AG08396 (cell line): ENCODE data around the gene HEXD.
A peak's percentile ranks its signal among the peaks of the same experiment; 100 is the strongest.
"Not testable (repeated sequence)": the region's sequence is repeated elsewhere in the genome, so short reads cannot be mapped to it uniquely, and the experiment has no call there.

Source experiments
- DNase-seq: peaks from one replicate; pipeline ENCODE4 v3.0.0; 2012; ENCODE audit warnings: low spot score, mixed read lengths

HEXD gene

DNA sequence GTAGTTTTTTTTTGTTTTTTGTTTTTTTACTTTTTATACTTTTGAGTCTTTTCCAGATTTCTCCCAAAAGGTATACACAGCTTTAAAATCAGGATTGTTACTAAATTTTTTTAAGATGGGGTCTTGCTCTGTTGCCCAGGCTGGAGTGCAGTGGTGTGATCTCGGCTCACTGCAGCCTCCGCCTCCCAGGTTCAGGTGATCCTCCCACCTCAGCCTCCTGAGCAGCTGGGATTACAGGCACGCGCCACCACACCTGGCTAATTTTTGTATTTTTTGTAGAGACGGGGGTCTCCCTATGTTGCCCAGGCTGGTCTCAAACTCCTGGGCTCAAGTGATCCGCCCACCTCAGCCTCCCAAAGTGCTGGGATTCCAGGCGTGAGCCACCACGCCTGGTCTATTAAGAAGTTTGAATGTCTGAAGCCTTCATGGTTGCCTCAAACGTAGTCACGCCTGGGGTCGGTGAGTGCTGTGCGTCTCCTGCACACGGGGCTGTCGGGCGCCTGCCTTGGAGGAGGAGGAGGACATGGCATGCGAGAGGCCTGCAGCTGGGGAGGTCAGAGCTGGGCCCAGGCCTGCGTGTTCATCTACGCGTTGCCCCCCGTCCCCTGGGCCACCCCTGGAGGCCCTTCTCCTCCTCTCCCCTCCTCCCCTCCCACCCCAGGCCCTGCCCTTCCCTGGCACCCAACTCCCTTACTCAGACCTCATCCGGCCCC, 35.8 kb upstream of the HEXD start:
- not testable (repeated sequence) for DNase-seq

DNA sequence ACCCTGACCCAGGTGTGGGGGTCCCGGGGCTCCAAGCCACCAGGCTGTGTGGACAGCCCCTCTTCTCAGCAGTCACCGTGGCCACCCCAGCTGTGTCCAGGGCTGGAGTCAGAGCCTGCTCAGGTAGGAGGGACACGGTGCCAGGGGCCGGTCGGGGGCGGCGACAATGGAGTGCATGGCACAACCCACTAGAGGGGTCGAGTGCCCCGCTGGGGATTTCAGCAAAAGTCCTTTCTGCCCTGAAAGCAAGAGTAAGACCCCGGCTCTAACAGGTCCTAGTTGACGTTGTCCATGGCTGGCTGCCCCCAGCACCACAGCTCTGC, 35.3 kb upstream of the HEXD start:
- no peak for DNase-seq

DNA sequence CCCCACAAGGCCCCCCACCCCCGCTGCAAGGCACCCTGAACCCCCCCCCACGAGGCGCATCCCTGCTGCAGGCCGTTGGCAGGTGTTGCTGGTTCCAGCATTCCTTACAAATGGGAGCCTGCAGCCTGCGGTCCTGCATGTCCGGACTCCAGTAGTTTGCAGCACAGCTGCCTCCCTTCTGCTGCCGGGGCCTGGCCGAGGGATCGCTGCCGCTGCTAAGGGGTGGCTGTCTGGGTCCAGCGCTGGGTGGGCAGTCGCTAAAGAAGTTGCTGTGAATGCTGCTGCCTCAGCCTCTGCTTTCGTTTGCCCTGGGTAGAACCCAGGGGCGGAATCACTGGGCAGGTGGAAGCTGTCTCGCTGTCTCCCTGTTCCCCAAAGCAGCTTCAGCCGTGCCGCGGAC, 34.7 kb upstream of the HEXD start:
- DNase-seq, result no peak

DNA sequence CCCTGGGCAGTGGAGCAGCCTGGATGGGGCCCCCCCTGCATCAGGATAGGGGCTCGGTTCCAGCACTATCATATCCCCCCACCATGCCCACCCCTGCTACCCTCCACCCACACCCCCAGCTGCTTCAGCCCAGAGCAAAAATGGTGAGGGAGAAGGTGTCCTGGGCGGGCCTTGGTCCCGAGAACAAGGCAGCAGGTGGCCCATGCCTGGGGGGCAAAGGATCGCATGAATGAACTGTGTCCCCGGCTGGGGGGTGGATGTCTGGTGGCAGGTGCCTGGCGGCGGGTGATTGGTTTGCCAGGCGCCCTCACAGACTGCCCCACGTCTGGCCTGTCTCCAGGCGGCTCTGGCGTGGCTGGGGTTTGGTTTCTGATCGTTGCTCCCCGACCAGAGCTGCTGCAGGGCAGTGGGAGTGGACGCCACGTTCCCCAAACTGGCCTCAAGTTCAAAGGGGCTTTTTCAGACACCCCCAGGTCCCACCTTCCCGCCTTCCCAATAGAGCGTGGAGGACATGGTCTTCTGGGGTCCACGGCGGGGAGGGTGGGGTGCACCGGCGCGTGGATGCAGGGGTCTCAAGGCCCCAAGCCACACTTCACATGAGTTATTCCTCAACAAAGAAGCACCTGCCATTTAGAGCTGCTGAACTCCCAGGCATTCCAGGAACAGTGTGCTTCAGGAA, 34.0 kb upstream of the HEXD start:
- no peak for DNase-seq

DNA sequence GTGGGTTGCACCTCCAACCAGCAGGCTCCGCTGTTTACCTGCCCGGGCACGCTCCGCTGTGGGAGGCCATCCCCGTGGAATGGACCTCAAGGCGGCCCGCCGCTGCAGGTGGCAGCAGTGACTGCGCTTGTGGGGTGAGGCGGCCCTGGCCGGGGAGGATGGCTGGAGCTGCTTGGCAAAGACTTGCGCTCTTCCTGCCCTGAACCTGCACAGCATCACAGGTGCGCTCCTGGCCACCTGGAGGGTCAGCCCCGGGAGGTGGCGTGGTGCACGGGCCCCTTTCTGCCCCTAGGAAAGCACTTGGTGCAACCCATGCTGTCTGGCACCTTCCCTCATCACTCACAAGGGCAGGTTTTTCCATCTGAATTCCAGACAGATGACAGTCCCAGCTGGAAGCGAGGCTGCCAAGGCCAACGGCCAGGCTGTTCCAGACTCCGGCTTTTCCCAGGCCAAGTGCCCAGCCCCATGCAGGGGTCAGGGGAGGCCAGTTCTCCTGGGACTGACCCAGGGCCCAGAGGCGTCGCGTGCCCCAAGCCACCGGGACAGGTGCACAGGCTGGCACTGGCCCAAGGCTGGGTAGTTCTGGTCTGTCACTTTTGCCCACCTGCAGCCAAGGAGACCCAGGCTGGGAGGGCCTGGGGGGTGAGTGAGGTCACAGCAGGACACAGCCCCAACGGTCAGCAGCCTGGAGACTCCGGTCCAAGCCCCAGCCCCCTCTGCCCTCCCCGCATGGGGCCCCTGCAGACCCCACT, 33.2 kb upstream of the HEXD start:
- peak; percentile 84 for DNase-seq

DNA sequence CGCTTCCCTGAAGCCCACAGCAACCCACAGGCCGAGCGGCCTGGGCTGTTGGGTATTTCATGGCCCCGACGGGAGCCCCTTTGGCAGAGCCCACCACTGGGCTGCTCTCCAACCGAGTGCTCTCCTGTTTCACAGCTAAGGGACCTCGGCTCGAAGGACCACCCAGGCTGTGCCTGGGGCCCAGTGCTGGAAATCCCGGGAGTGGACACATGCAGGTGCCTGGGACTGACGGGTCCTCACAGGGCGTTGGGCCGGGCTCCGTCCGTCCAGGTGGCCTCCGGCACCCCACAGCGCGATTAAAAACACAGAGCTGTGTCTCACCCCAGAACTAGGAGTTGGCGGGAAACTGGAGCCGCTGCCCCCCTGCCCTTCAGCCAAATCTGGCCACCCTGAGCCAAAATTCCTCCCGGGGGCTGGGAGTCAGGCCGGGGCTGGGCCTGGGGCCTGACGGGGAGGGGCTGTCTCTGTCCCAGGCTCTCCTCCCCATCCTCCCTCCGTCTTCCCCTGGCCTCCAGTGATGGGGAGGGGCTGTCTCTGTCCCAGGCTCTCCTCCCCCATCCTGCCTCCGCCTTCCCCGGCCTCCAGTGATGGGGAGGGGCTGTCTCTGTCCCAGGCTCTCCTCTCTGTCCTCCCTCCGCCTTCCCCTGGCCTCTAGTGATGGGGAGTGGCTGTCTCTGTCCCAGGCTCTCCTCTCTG, 32.4 kb upstream of the HEXD start:
- DNase-seq, result no peak

DNA sequence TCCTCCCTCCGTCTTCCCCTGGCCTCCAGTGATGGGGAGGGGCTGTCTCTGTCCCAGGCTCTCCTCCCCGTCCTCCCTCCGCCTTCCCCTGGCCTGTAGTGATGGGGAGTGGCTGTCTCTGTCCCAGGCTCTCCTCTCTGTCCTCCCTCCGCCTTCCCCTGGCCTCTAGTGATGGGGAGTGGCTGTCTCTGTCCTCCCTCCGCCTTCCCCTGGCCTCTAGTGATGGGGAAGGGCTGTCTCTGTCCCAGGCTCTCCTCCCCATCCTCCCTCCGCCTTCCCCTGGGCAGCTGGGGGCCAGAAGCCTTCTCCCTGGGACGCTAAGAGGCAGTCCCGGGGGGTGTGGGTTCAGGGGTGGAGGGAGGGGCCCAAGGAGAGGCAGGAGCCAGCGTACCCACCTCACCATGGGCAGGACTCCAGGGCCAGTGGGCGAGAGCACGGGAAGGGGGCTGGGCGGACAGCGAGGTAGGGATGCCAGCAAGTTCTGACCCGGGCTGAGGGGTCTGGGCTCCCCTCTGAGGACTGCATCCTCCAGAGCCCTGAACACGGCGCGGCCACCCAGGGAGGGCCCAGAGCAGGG, 31.8 kb upstream of the HEXD start:
- DNase-seq, result no peak

DNA sequence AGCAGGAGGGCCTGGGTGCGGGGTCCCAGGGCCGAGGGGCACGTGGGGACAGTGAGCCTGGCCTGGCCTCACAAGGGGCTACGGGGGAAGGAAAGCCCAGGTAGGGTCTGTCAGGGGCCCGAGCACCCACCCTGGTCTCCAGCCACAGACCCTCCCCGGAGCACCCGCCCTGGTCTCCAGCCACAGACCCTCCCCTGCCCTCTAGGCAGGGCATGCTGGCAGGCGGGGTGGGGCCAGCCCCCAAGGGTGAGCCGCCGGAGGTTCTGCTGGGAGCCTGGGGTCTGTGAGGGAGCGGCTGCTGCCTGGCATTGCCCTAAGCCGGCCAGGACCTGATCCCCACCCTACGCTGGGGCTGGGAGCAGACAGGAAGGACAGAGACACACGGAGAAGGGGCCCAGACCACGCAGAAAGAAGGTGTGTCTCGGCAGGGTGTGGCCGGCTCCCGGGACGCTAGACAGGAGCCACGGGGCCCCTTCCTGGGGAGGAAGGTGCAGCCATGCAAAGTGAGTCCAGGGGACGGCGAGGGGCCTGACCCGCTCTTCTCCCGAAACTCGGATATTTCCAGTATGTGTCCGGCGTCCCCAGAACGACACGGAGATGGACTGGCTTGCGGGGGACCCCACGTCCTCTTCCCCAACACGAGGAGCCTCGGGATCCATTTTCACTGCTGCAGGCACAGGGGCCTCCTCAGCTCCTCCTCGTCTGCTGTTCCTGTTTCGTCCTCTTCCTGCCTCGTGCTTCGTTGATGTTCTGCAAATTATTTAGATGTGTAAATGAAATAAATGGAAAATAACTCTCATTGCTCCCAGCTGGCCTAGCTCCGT, 31.1 kb upstream of the HEXD start:
- no peak for DNase-seq

DNA sequence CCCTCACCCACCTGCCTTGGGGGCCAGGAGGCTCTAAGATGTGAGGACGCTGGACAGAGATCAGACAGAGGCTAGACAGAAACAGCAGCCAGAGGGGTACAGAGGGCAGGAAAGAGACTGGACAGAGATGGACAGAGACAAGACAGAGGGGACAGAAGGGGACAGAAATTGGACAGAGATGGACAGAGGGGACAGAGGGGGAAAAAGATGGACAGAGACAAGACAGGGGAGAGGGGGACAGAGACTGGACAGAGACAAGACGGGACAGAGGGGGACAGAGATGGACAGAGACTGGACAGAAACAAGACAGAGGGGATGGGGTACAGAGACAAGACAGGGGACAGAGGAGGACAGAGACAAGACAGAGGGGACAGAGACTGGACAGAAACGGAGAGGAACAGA, 30.4 kb upstream of the HEXD start:
- no peak for DNase-seq

DNA sequence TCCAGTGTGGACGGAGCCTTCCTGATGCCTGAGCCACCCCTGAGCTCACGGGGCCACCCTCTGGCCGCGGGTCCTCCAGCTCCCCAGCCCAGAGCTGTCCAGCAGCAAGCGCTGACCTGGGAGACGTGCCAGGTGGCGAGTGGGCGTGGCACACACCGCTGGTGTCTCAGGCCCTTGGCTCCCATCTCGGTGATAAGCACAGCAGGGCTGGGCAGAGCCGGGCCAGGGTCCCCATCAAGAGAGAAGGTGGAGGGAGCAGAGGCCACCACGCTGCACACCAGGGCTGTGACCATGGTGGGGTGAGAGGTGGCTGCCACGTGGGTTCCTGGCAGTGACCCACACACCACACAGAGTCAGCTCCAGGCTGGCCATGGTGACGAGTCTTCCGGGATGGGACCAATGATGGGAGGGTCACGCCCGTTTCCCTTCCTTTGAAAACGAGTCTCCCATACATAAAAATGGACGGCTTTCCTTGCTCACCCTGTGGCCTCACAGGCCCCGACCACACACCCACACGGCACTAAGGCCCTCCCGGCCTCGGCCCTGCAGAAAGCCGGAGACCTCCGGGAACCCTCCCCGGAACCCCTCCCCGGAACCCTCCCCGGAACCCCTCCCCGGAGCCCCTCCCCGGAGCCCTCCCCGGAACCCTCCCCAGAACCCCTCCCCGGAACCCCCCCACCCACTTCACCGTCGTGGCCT, 29.8 kb upstream of the HEXD start:
- DNase-seq, result no peak

DNA sequence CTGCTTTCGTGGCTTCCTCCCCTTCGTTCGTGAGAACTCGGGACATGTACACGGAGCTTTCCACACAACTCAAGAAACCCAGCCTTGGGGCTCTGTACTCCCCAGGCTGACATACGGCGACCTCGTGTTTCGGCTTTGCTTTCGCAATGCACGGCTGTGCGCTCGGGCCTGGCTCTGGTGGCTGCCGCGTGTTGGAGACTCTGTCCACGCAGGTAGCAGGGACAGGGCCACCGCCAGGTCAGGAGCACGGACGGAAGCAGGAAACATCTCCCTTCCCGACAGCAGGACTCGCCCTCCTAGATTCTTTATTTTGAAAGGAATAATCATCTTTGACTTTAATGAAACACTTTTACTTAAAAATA, 29.2 kb upstream of the HEXD start:
- DNase-seq, result no peak

DNA sequence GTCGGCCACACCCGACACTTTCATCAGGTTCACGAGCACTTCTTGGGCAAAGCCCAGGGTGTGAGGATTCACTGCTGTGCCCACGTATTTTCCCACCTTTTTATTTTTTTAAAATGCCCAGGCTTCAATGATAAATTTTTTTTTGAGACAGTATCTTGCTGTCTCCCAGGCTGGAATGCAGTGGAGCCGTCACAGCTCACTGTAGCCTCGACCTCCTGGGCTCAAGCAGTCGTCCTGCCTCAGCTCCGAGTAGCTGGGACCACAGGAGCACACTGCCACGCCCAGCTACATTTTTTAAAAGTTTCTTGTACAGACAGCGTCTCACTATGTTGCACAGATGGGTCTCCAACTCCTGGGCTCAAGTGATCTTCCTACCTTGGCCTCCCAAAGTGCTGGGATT, 28.8 kb upstream of the HEXD start:
- DNase-seq, result no peak

DNA sequence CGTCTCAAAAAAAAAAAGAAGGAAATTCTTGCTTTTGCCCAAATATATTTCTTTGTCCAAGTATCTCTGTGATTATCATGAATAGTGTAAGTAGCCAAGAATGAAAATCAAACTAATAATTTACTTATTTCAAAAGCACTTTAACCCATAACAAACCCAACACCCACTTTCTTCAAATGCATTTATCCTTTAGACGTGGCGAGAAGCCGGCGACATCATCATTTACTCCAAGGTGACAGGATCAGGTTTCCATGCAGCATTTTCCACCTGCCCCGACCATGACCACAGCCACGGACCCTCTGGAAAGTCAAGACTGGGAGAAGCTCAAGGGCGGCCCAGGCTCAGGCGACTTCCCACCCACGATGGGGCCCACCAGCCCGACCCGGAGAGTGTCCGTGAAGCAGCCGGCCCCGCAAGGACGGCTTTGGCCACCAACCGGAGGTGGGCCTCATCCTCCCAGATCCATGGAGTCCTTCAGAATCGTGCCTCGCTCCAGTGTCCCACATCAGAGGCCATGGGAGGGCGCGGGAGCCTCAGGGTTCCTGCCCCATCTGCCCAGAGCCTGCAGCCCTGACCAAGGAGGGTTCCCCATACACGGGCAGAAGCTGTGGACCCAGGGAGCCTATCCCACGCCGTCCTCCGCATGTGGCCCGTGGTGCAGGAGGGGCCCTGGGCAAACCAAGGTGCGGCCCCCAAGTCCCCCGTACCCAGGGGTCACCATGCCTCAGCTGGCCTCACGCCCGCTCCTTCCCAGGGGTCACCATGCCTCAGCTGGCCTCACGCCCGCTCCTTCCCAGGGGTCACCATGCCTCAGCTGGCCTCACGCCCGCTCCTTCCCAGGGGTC, 27.9 kb upstream of the HEXD start:
- DNase-seq, result no peak

DNA sequence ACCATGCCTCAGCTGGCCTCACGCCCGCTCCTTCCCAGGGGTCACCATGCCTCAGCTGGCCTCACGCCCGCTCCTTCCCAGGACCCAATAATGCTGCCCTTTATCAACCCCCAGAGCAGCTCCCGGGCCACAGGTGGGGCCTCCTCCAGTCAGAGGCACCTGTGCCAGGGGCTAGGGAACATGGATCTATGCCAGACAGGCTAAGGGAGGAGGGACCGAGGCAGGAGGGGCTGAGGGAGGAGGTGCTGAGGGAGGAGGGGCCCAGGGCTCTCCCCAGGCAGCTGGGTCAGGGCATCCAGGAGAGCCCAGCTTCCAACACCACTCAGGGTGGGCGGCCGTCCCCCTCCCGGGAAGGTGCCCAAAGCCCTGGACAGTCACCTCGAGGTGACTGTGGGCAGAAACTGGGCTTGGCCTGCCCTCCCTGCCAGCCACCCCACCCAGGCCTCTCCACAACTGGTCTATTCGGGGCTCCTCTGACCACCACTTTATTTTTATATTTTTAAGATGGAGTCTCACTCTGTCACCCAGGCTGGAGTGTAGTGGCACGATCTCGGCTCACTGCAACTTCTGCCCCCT, 27.2 kb upstream of the HEXD start:
- no peak for DNase-seq

DNA sequence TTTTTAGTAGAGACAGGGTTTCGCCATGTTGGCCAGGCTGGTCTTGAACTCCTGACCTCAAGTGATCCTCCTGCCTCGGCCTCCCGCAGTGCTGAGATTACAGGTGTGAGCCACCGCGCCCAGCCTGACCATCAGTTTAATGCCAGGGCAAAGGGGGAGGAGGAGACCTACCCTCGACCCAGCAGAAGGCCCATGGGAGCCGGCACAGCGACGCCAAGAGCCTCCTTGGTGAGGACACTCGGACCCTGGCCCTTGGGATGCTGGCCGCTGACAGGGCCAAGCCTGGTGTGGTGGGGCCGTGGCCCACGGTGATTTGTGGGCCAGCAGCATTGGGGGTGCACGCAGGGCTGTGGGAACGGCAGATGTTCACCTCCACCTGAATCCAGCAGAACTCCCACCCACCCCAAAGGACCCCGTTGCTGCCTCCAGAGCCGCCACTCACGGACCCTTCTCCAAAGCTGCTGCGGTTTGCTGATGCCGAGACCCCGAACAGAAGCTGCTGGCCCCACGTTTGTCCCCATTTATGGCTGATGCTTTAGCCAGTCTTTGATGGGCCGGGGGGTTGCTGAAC, 26.6 kb upstream of the HEXD start:
- no peak for DNase-seq

DNA sequence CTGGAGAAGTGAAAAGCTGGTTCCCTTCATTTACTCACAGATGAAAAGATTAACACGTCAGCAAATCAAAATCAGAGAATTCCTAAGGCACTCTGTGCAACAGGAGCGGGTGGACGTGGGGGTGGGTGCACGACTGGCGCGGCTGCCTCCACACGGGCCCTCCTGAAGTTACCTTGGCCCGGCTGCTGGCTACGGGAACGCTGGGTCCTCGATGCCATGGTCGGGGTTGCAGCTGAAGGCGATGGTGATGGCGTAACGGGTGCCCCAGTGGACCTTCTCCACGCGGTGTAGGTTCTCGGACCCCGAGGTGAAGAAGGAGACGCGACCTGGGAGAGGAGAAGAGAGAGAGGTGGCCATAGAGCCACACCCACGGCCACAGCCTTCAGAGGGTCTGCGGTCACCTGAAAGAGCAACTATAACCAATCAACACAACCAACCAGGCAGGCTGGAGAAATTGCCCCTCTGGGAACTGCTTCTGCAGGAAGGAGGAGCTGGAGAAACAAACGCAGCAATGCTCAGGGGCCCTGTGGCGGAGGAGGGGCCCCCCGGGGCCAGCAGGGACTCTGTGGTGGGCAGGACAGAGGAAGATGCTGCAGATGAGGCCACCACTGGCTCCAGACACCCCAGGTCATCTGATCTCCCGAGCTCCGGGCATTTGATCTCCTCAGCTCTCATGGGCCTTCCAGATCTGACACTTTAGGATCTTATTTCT, 25.8 kb upstream of the HEXD start:
- no peak for DNase-seq

DNA sequence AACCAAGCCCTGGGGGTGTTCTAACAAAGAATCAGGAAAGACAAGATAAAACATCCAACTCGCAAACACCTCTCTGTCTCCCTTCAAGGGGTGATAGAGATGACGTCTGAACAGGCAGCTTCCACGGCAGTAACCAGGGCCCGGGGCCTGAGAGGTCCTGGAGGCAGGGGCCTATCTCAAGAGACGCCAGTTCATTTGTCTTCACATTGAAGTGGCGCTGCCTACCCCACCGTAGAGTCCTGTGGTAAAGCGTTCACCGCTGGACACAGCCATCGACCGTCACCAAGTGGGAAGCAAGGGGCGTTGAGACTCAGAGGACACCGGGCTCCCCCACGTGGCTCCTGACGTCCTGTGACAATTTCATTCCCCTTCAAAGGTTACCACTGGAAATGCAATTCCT, 25.2 kb upstream of the HEXD start:
- DNase-seq, result no peak

DNA sequence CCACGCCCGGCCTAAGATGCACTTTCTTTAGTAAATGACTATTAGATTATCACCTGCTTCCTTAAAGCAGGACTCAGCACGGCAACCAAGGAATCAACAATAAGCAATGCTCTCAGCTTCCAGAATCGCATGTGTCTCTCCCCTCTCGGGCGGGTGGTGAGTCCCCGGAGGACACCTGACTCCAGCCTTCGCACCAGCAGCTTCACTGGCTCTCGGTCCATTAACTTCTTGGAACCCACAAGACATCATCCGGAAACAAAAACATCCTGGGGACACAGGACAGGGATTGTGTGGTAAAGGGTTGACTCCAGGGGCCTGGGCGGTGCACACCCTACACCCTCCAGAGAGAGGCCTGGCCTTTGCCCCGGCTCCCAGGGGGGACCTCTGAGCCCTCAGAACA, 23.9 kb upstream of the HEXD start:
- DNase-seq, result no peak
